Mesothelial cell of epicardium (in vitro differentiated cells): ENCODE results near the gene MAEA. TPM values are rescaled to one million over a fixed set of nuclear protein-coding genes. Genes with fewer than 3 reads are reported as not detected.

Source experiments
- DNase-seq, 2 experiments: peaks; one replicate each; pipeline ENCODE4 v3.0.0; 2021; ENCODE audit warnings: low spot score in 2 of 2; ENCODE audit not compliant: unreplicated experiment in 2 of 2
- H3K27ac Mint-ChIP-seq: 2 replicates; pipeline ENCODE4 v1.8.0; 2021; ENCODE audit warnings: mixed read lengths
- H3K27me3 Mint-ChIP-seq: 2 replicates; pipeline ENCODE4 v1.8.0; 2021; ENCODE audit warnings: low read depth, mixed read lengths
- H3K36me3 Mint-ChIP-seq: 2 replicates; pipeline ENCODE4 v1.8.0; 2021; ENCODE audit warnings: mixed read lengths
- H3K4me1 Mint-ChIP-seq: 2 replicates; pipeline ENCODE4 v1.8.0; 2021; ENCODE audit warnings: mixed read lengths
- H3K4me3 Mint-ChIP-seq: 2 replicates; pipeline ENCODE4 v1.8.0; 2021; ENCODE audit warnings: mild to moderate bottlenecking, moderate library complexity, mixed read lengths
- H3K9me3 Mint-ChIP-seq: 2 replicates; pipeline ENCODE4 v1.8.0; 2021; ENCODE audit warnings: mixed read lengths
- total RNA-seq: library from RNA; stranded (reverse); gene quantifications from 3 replicates; pipeline ENCODE4 v1.2.1, GENCODE V29; 2021
- TF ChIP-seq, protein P1 (sequence below): fragments of 200-600 bp; sonication (generic); IDR thresholded peaks from one replicate; pipeline ENCODE4 v1.5.0; 2021; ENCODE audit warnings: antibody characterized with exemption; ENCODE audit not compliant: unreplicated experiment

The MAEA gene
- total RNA-seq, 1 donor from 2014 or later, result 73.4 TPM

DNA sequence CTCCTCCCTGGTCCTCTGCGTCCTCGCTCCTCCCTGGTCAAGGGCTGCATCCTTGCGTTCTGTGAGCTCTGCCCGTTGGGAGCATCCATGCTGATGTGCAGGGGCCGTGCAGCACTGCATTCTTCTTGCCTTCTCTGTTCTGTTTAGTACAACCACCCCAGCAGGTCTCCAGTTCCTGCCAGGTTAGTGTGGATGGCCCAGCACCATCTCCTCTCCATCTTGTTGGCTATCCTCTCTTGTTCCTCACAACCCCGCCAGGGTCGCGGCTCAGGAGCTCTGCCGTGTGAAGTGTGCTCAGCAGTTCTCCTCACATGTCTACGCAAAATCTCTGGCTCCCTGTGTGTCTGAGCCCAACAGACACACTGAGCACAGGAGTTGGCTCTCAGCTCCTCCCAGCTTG is 10.4 kb upstream of the MAEA start:
- H3K4me1 Mint-ChIP-seq, result no peaks in the 10 kb centered on the region
- peaks cover 11% of the 10 kb centered on the region for H3K9me3 Mint-ChIP-seq
- DNase-seq, result no peak
- H3K27ac Mint-ChIP-seq, result no peak overlapping the region
- TF ChIP-seq, protein P1, sequence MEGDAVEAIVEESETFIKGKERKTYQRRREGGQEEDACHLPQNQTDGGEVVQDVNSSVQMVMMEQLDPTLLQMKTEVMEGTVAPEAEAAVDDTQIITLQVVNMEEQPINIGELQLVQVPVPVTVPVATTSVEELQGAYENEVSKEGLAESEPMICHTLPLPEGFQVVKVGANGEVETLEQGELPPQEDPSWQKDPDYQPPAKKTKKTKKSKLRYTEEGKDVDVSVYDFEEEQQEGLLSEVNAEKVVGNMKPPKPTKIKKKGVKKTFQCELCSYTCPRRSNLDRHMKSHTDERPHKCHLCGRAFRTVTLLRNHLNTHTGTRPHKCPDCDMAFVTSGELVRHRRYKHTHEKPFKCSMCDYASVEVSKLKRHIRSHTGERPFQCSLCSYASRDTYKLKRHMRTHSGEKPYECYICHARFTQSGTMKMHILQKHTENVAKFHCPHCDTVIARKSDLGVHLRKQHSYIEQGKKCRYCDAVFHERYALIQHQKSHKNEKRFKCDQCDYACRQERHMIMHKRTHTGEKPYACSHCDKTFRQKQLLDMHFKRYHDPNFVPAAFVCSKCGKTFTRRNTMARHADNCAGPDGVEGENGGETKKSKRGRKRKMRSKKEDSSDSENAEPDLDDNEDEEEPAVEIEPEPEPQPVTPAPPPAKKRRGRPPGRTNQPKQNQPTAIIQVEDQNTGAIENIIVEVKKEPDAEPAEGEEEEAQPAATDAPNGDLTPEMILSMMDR, result no peak
- H3K4me3 Mint-ChIP-seq, result no peak overlapping the region
- peaks cover 2% of the 10 kb centered on the region for H3K36me3 Mint-ChIP-seq
- peaks cover 5% of the 10 kb centered on the region for H3K27me3 Mint-ChIP-seq

DNA sequence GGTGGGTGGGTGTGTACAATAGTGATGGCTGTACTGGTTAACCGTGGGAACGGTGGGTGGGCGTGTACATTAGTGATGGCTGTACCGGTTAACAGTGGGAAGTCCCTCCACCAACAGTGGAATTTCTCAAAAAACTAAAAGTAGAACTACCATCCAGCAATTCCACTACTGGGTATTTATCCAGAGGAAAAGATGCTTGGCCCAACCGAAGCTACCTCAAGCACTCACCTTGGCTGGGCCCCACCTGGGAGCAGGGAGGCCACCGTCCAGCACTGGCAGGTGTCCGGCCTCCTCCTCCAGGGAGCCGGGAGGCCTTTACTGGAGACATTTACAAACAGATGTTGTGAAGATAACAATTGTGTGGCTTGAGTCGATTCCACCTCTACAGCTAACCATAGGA is 6.0 kb upstream of the MAEA start:
- TF ChIP-seq, protein P1, result no peak
- Mint-ChIP-seq H3K36me3 (no peaks in the 10 kb centered on the region), H3K27me3 (peaks cover 5% of the 10 kb centered on the region), H3K27ac (no peak overlapping the region), H3K4me1 (peaks cover 4% of the 10 kb centered on the region), H3K4me3 (no peak overlapping the region), H3K9me3 (peaks cover 5% of the 10 kb centered on the region)
- no peak for DNase-seq

DNA sequence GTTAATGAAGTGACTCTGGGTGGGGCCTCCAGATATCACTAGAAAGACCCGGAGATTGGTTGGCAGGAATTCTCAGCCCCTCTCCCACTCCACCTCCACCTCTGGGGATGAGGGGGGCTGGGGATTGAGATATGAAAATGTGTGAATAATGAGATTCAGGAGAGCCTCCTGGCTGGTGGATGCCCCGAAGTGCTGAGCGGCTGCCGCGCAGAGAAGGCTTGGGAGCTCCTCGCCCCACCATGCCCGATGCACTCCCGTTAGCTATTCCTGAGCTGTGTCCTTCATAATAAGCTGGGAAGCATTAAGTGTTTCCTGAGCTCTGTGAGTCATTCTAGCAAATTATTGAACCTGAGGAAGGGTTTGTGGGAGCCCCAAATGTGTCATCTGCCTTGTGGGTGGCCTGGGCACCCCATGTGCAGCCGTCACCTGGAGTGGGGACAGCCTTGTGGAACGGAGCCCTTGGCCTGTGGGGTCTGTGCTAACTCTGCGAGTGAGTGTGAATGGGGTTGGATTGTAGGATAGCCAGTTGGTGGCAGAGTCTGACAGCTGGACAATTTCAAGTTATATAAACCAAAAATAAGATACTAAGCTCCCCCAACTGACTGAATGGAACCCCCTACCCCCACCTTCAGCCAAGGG is 4.4 kb upstream of the MAEA start:
- peaks cover 7% of the 10 kb centered on the region for H3K4me1 Mint-ChIP-seq
- DNase-seq, result no peak
- no peaks in the 10 kb centered on the region for H3K36me3 Mint-ChIP-seq

DNA sequence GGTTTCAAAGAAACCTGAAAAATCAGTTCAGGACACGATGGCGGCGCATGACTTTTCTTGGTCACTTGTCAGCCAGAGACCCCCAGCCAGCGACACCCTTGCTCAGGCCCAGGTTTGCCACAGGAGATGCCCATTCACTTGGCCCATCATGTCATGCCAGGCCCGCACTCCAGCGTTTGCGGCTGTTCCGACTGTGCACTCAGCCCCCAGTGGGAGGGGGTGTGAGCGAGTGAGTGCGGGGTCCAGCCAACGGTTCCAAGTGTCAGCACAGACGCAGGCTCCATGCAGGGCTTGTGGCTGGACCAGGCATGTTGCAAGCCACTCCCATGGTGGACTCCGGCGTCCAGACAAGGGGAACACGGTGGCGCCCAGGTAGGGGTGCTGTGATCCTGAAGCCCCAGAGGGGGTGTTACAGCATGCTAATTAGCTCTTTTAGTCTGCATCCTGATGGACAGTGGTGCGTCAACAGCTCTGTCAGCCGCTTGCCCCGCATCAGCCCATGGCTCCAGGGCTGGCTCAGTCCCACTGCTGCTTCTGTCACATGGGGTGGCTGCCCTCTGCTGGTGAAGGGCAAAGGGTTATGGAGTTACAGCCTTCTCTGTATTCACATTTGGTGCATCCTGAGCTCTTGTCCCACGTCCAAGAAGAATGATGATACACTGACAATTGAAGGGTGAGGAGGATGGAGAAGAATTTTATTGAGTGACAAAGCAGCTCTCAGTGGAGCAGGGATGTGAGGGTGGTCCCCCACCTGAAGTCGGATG is 3.7 kb upstream of the MAEA start:
- DNase-seq, result no peak
- no peak overlapping the region for H3K4me3 Mint-ChIP-seq
- no peaks in the 10 kb centered on the region for H3K36me3 Mint-ChIP-seq
- TF ChIP-seq, protein P1, result no peak
- H3K9me3 Mint-ChIP-seq, result peaks cover 5% of the 10 kb centered on the region
- H3K4me1 Mint-ChIP-seq, result peaks cover 12% of the 10 kb centered on the region
- H3K27me3 Mint-ChIP-seq, result no peaks in the 10 kb centered on the region
- no peak overlapping the region for H3K27ac Mint-ChIP-seq

More for the DNA sequence above, 4.4 kb upstream of the MAEA start:
- TF ChIP-seq, protein P1, result no peak
- Mint-ChIP-seq H3K9me3 (peaks cover 5% of the 10 kb centered on the region), H3K27me3 (no peaks in the 10 kb centered on the region), H3K27ac (no peak overlapping the region), H3K4me3 (no peak overlapping the region)

DNA sequence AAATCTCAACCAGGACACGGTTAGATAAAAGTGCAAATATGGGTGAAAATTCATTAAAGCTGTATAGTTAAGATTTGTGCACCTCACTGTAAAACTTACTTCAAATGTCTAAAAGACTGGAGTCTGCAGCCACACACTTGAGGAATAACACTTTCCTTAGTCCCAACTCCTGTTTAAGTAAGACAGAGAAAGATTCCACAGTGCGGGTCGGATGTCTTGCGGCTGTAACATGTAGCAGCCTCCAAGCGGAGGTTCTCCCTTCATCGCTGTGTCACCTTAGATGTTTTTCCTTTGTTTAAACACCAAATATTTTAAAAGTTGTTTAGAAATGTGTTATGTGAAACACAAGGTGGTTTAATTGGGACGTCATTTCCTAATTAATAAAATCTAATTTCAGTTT is 905 bp upstream of the MAEA start:
- Mint-ChIP-seq H3K27me3 (no peaks in the 10 kb centered on the region), H3K4me1 (peaks cover 27% of the 10 kb centered on the region), H3K4me3 (peak overlapping the region; percentile 78), H3K36me3 (peaks cover 1% of the 10 kb centered on the region), H3K9me3 (peaks cover 5% of the 10 kb centered on the region), H3K27ac (peak overlapping the region; percentile 93)
- no peak for DNase-seq
- TF ChIP-seq, protein P1, result no peak
